Stimulated activated CD8-positive, alpha-beta memory T cell treated with anti-CD3 and anti-CD28 coated beads, Interleukin-4, amount 100 ng/mL, for 4 hours (primary cell): ENCODE results near the gene LAIR2.

ENCODE experiments used
- DNase-seq, 2 donors: peaks; one replicate each; pipeline ENCODE4 v3.0.0-alpha.2; 2020; ENCODE audit warnings: low read depth in 2 of 2, low spot score in 1 of 2

The LAIR2 gene

DNA sequence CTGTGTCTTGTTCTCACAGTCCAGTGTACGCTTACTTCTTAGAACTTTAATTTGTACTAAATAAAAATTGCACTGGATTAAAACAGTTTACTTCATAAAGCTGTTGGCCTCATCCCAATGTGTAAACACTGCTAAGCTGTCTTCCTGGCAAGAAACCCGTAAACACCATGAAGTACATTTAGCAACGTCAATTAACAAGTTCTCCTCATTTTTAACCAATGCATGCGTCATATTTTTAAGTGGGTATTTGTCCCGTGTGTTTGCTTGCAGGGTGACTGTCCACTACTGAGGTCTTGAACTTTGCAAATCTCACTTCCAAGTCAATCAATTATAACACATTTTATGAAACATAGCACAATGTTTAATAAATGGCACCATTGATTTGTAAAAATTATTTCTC is 28.2 kb downstream of the LAIR2 start:
- DNase-seq = no peak

DNA sequence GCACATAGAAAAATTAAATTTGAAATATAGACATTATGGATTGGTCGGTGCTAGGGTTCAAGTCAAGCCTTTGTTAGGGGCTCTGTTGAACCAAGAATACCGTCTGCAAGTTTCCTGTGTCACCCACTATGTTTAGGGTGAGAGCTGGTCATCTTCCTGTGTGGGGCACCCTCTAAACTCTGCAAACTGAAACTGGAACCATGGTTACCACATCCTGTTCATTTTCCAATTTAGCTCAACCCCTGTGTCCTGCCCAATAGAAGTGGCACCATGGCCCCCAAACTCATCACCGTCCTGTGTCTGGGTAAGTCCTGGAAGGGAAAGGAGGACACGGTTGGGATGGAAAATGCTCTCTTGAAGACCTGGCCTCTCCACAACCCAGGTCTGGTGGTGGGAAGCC is 29.9 kb downstream of the LAIR2 start:
- DNase-seq = no peak

DNA sequence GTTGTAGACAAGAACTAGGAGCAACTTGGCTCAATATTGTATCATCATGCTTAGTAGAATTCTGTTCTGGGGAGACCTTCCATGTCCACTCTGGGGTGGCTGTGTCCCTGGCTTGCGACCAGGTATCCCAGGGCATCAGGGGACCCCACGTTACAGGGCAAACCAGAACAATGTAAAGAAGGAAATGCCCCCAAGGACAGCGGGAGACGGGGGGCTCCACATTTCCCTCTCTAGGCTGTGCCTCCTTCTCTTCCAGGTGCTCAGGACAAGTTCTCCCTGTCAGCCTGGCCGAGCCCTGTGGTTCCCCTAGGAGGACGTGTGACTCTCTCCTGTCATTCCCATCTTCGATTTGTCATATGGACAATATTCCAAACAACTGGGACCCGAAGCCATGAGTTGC is 30.8 kb downstream of the LAIR2 start:
- no peak for DNase-seq

DNA sequence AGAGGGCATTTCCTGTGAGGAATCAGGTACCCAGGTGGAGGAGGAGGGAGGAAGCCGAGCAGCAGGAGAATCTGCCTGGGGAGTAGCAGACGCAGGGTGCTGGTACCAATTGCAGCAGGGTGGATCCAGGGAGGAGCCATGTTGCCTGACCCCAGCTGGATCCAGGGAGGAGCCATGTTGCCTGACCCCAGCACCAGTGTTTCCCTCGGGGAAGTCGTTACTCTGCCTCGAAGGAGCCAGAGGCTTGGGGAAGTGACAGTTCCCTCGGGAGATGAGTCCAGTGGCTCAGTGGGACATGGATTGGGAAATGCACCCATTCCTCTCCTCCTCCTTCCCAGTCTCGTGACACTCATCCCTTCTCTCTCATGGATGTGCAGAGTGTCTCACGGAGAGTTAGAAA is 31.5 kb downstream of the LAIR2 start:
- no peak for DNase-seq

DNA sequence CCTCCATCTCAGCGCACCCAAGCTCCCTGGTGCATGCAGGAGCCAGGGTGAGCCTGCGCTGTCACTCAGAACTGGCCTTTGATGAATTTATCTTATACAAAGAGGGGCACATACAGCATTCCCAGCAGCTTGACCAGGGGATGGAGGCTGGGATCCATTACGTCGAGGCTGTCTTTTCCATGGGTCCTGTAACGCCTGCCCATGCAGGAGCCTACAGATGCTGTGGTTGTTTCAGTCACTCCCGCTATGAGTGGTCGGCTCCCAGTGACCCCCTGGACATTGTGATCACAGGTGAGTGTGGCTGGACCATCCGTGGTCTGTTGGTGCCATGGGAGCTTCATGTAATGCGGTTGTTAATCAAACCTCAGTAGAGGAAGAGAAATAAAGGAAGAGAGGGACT is 33.0 kb downstream of the LAIR2 start:
- no peak for DNase-seq

DNA sequence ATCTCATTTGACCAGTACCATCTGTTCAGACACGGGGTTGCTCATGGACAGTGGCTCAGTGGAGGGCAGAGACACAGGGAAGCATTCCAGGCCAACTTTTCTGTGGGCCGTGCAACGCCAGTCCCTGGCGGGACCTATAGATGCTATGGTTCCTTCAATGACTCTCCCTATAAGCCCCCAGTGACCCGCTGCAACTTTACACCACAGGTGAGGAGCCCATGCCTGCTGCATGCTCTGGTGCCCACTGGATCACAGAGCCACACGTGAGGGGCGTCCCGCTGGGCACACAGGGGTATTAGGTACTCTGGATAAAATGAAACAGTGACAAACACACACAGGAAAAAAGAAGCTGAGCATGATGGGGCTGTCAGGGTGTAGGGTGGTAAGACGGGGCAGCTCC is 34.3 kb downstream of the LAIR2 start:
- DNase-seq = no peak

DNA sequence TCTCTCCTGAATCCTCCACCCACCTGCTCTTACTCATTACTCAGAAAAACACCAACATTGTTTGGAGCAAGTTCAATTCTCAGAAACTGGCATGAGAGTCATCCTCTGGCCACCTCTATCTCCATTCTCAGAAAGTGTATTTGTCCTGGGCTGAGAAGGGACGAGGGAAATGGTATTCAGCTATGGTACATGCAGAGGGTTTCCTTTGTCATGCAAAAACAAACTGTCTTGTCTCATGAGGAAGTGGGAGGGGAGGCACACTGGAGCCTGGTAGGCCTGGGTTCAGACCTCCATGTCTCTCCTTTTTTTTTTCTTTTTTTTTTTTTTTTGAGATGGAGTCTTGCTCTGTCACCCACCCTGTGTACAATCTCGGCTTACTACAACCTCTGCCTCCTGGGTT is 39.1 kb downstream of the LAIR2 start:
- DNase-seq = no peak

DNA sequence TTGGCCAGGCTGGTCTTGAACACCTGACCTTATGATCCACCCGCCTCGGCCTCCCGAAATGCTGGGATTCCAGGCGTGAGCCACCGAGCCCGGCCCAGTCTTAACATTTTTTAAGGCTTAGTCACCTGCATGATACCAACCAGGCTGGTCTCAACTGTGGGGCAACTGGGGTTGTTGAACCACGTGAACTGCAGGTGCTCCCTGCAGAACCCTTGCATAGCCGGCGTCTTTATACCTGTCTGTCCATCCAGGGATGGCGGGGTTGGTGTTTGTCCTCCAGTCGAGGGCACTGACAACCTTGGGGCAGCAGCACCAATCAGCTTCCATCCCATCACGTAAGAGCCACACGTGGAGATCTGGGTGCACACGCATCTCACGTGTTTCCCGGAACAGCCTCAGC is 46.2 kb downstream of the LAIR2 start:
- DNase-seq = no peak

DNA sequence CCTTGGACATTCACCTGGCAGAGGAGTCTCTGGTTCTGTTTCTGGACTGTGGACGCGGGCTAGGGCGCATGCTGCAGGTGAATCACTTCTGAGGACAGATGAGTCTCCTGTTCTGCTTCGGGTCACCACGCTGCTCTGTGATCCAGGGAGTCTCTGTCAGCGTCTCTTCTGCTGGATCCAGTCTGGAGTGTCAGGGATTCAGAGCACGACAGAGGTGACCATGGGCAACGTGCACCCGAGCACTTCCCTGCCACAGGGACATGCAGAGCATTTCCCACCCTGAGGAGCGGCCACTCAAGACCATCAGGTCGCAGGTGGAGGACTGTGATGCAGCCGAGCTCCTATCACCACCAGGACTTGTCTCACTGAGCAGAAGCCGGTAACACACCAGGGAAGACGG is 46.6 kb downstream of the LAIR2 start:
- DNase-seq = no peak

DNA sequence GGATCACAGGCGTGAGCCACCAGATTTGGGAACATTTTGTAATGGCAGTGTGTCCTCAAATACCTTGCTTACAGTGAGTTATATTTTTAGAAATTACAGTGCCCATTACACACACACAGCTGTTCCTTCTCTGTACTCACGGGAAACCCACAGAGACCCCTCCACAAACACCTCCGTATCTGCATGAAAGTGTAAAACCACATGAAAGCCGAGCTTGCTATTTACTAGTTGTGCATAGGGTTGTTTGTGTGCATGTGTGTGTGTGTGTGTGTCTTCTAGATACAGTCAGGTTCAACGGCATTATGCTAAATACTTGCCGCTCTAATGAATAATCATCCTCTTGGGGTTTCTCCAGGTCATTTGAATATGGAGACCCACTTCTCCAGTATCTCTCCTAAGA is 48.7 kb downstream of the LAIR2 start:
- no peak for DNase-seq

DNA sequence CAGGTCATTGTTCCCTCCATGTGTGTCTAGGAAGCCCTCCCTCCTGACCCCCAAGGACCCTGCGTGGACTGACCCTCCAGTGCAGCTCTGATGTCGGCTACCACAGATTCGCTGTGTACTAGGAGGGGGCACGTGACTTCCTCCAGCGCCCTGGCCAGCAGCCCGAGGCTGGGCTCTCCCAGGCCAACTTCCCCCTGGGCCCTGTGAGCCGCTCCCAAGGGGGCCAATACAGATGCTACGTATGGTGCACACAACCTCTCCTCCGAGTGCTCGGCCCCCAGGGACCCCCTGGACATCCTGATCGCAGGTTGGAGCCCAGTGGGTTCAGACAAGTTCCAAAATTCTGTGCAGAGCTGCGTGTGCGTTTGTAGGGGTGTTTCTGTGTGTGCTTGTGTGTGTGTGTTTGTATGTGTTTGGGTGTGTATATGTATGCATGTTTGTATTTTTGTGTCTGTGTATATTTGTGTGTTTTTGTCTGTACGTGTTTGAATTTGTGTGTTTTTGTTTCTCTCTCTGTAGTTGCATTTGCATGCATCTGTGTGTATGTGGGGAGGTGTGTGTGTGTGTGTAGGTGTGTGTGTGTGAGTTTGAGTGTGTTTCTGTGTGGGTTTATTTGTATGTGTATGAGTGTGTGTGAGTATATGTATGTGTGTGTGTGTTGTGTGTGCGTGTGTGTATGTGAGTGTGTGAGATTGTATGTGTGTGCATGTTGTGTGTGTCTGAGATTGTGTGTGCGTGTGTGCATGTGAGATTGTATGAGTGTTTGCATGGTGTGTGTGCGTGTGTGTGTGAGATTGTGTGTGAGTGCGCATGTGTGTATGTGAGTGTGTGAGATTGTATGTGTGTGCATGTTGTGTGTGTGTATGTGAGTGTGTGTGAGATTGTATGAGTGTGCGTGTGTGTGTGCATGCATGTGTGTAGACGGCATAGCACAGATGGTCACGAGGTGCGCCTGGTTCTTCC is 49.6 kb downstream of the LAIR2 start:
- DNase-seq = no peak

DNA sequence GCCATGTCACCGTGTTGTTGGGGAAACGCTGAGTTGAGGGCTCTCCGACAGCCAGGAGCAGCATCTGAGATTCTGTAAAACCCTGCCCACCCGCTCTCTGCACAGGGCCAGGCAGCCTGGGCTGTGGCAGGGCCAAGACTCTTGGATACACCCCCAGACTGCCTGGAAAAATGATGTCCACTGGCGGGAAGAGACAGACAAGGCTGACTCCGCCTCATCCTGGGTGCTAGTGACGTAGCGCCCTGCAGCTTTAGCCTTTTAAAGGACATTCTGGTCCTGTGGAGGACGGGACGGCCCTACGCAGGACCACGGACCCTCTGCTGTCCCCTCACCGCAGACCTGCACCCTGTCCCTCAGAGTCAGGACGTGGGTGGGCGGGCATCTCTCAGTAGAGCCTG is 50.3 kb downstream of the LAIR2 start:
- DNase-seq = no peak

DNA sequence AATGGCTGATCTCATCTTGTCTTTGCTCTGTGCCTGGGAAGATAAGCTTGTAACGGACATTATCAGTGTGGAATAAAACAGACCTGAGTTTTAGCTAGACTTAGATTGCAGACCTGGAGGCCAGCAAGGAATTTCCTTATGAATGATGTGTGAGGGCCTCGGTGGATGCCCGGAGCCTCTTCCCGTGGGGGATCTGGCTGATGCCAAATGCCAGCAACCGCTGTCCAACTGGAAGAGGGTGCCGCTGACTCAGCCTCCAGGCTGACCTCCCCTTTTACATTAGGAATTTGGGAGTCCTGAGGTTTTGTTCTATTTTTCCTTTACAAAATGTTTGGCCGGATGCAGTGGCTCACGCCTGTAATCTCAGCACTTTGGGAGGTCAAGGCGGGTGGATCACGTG is 51.4 kb downstream of the LAIR2 start:
- no peak for DNase-seq

DNA sequence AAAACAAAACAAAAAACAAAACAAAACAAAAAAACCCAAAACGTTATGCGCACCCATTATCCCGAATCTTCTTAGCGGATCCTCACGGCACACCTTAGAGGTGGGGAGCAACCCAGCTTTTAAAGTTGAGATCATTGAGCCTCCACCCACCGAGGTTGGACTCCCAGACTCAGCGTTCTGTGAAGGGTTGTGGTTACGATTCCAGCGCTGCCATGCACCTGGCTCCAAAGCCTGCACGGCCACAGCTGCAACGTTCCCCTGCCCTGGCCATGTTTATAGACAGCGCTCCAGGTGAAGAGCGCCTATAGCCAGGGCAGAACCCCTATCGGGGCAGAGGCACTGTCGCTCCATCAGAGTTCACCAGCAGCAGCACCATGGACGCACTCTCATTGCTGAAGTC is 52.3 kb downstream of the LAIR2 start:
- DNase-seq = no peak

DNA sequence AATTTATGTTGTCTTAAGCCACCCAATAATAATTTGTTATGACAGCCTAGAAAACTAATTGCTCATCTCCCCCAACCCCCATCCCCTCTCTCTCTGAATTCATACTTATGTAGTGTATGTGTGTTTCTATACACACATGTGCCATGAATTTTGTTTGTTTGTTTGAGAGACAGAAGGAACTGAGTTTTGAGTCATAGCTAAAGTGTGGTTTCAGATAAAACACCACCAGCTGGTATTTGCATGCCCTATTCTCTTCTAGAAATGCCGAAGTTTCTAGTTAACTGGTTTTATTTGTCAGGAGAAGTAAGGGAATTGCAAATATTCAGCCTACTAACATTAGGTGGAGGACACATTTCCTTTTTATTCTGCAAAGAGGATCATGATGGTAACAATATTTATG is 53.6 kb downstream of the LAIR2 start:
- no peak for DNase-seq

DNA sequence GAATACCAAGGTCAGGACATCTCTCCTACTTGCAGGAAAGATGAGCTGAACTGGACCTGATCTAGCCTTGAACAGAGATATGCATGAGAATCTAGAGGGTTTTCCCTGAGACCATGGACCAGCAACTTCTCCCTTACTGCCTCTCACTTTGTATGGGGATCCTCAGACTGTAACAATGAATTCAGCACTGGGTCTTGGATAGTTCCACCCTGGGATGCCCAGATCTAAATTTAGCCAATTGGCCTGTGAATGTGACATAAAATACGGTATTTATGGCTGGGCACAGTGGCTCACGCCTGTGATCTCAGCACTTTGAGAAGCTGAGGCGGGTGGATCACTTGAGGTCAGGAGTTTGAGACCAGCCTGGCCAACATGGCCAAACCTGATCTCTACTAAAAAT is 55.7 kb downstream of the LAIR2 start:
- no peak for DNase-seq
